Cerebellar nuclear complex (tissue), 1 donor: Measurements from ENCODE around the gene METTL22.

Source experiments
- DNase-seq, 2 experiments: peaks; one replicate each; lab custom pipeline; 2025; lab: John Stamatoyannopoulos, UW

The METTL22 gene

DNA sequence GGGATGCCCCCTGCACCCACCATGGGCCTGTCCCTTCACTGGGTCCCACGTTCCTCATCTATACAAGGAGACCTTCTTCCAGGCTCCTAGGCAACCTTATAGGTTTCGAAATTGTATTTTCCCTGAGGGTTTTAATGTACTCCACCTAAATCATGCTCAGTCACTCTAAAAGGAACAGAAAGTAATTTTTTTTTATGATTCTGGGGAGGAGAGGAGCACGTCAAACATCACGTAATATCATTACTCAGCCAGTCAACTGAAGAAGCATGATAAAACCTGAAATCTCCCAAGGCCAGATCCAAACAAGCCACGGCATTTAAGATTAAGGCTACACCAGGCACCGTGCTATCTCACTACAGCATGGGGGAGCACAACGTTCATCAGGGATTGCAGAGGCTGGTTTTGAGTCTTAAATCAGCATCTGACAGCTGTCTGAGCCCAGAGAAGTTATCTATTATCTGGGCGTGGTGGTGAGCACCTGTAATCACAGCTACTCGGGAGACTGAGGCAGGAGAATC is 27.3 kb upstream of the METTL22 start:
- DNase-seq: no peak

DNA sequence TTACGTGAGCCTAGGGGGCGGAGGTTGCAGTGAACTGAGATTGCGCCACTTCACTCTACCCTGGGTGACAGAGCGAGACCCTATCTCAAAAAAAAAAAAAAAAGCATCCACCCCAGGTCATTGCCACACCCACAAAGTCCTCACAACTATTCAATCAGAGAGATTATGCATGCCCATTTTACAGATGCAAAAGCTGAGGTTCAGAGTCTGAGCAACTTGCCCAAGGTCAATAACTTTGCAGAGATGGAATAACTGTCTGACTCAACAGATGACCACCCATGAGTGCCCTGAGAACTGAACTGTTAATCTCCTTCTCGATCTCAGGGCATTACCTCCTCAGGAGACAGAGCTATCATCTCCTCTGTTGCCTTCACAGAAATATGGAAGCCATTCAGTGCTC is 25.7 kb upstream of the METTL22 start:
- DNase-seq: no peak

DNA sequence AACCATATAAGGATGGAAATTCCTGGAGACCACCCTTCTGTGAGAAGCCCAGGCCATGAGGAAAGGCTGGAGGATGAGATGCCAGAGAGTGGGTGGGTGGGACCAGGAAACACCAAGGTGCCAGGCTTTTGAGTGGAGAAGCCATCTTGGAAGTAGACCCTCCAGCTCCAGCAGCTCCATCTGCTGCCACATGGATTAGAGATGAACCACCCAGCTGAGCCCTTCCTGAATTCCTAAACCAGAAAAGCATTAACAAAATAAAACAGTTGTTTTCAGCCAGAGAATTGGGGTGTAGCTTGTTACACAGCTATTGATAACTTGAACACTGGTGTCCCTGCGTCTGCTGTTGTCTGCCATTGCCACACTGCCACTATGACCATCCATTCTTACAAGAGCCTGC is 24.9 kb upstream of the METTL22 start:
- DNase-seq: no peak

DNA sequence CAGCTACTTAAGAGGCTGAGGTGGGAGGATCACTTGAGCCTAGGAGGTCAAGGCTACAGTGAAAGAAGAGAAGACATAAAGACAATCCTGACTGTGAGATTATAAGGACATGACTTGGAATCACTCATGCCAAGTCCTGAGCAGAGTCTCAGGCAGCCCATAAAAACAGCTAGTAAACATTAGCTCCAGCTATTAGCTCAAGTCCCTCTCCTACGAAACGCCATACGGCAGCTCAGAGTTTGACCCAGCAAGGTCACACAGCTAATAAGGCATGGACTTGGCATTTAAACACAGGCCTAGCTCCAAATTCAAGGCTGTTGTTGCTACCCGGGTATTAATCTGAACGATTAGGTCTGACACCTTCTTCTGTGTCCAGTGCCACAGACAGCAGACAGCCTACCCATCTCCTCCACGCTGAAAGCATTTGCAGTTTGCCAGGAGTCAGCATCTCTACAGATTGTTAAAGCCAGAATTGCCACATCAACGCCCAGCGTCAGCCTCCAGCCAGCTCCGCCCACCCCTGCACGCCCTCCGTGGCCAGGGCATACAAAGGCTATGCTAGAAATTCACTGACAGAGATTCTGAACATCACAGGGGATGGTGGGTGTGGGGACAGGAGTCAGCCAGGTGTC is 21.2 kb upstream of the METTL22 start:
- no peak for DNase-seq

DNA sequence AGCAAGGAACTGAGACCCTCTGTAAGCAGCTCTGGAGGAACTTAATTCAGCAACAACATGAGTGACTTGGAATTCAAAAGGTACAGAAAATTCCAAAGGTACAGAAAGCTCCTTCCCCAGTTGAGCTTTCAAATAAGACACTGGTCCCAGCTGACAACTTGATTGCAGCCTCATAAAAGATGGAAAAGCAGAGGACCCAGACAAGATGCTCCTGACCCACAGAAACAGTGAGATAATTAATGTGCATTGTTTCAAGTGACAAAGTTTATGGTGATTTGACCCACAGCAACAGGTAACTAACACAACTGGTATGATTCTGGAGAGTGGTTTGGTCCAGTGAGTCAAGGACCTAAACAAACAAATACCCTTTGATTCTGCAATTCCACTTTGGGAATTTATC is 15.9 kb upstream of the METTL22 start:
- DNase-seq: no peak

DNA sequence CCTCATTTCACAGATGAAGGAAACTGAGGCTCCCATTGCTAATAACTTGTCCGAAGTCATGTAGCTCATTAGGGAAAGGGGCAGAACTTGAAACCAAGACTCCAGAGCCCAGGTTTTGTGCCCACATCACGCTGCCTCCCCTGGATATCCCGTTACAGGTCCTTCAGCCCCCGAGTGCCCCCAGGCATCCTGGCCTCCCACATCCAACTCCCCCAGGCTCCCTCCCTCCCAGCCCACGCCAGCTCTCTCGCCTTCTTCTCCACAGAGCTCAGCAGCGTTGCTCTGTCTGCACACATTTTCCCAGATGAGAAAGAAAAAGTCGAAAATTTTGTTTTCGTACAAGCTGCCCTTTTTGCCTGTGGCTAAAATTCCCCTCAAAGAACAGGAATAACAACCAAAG is 14.3 kb upstream of the METTL22 start:
- DNase-seq: no peak

DNA sequence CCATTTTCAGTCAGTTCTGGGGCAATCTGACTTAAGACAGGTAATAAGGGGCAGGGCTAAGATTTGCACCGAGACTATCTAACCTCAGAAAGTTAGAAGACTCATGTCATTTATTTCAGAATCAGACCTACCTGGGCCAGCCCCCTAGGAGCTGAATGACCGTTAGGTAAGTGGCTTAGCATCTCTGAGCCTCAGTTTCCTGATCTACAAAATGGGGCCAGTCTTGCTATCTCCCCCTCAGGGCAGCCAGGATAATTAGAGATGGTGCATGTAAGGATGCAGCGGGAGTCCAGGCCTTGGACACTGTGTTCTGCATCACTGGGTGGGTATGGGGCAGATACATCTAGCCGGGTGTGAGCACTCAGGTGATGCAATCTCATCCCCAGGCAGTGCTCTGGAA is 10.4 kb upstream of the METTL22 start:
- DNase-seq: no peak

DNA sequence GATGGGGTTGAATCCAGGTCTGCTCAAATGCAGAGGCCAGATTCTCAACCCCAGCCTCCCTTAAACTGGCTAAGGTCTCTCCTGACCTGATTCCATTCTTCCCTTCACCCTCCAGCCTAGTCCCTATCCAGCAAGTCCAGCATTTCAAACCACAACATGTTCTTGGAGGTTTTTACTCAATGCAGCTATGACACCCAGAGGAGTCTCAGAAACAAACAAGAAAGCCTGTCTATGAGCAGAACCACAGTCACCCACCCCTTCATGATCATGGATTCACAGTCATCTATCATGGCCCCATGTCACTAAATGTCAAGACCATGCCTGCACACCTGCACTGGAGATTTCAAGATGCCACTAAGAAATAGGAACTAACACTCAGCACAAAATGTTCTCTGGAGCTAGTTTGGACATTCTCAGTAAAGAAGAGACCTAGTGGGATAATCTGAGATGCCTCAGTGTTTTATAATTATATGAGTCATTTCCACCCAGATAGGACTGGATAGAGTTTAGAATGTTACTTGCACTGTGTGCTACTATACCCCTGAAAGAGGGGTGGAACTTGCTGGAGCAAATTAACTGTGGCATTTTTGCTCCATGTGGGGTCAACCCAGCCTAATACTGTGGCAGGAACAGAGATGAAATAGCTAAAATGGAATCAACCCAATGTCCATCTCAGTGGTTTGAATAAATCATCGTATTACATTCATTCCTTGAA is 9.5 kb upstream of the METTL22 start:
- no peak for DNase-seq

DNA sequence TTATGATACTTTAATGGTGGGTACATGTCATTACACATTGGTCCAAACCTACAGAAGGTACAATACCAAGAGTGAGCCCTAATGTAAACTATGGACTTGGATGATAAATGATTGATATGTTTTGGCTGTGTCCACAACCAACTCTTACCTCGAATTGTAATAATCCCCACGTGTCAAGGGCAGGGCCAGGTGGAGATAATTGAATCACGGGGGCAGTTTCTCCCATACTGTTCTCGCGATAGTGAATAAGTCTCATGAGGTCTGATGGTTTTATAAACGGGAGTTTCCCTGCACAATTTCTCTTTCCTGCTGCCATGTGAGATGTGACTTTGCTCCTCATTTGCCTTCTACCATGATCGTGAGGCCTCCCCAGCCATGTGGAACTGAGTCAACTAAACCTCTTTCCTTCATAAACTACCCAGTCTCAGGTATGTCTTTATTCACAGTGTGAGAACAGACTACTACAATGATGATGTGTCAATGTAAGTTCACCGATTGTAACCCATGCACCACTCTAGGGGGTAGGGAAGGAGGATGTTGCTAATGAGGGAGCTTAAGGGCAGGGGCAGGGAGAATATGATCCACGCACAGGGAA is 7.0 kb upstream of the METTL22 start:
- no peak for DNase-seq

DNA sequence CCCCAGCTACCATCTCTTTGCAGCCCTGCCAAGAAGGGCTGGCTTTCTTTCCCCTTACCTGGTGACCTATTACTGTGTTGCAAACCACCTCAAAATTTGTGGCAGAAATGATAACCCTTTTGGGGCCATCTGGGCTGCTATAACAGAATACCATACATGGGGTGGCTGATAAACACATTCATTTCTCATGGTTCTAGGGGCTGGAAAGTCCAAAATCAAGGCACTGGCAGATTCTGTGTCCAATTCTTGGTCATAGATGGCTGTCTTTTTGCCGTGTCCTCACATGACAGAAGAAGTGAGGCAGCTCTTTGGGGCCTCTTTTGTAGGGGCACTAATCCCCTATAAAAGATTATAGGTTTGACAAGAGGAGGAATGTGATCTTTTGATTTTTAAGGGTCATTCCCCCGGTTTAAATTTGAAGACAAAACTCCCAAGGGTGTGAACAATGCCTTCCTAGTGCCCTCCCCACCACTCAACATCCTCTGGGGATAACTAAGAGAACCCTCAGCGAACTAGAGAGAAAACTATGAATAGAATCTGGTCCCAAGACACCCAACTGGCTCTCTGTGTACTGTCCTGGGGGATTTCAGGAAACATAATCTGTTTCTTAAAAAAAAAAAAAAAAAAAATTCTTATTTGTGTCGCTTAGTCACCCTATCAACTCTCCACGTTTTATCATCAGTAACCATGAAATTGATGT is 1.7 kb upstream of the METTL22 start:
- DNase-seq: no peak

DNA sequence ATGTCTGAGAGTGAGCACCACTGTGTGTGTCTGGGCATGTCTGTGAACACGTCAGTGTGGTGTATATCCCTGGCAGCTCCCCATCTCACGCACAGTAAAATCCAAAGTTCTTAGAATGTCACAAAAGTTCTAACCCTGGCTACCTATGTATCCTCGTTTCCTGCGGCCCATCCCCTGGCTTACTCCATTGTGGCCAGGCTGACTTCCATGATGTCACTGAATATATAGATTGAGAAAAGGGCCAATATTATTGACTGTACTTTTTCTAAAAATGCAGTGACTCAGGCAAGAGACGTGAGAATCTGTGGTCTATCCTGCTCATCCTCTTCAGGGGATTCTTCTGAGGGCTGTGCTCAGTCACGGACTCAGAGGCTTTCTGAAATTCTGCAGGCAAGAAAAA is 963 bp upstream of the METTL22 start:
- DNase-seq: no peak

DNA sequence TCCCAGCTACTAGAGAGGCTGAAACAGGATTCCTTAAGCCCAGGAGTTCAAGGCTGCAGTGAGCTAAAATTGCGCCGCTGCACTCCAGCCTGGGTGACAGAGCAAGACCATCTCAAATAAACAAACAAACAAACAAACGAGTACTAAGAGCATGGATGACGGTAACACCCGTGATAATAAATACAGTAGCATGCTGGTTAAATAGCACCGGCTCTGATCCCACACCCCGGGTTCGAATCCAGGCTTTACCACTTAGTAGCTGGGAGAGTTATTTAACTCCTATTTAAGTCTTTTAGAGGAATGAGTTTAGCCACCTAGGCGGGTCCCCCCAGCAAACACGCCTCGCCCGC is 301 bp upstream of the METTL22 start:
- DNase-seq: no peak

DNA sequence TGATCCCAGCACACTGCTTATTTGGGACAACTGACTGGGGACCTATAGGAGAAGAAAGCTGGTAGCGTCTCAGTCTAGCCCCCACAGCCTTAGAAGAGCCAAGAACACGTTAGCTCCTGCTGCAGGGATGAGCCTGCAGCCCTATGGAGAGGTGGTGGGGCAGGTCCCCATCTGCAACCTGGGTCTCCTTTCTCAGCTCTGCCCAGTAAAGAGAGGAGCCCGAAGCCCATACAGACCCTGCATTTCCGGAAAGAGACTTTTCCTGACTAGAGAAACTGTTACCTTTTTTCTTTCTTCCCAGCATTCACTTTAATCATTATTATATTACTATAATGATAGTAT is 788 bp downstream of the METTL22 start:
- no peak for DNase-seq

DNA sequence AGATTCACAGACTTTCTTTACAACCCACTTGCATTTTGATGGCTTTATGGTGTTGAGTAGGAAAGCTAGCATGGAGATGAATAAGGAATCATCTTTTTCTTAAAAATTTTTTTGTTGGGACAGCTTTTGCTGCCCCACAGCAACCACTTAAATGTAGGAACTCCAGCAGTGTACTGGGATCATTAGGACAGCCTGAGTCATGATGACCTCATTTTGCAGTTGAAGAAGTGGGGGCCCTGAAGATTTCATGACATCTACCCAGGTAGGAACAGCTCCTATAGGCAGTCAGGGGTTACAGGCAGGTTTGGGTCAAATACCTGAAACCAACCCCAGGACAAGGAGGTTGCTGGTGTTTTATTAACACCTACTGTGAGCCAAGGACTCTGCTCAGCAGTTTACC is 2.1 kb downstream of the METTL22 start:
- no peak for DNase-seq

DNA sequence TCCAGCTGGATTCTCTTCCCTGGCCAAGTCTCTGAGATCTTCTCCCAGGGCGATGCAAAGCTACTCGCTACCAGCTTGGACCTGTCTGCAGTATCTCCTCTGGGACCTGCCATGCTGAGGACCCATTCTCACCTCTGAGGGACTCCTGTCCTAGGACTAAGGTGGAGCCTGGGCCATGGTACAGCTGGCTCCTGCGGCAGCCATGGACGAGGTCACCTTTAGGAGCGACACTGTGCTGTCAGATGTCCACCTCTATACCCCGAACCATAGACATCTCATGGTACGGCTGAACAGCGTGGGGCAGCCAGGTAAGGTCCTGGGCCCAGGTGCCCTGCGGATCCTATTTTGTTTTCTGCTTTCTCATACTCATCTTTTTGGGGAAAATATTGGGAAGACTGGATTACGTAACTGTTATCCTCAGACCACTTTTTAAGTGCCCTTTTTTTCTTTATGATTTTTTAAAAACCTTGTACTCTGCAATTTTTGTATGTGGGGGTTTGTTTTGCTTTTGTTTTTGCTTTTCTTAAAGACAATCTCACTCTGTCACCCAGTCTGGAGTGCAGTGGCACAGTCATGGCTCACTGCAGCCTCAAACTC is 4.1 kb downstream of the METTL22 start:
- DNase-seq: no peak

DNA sequence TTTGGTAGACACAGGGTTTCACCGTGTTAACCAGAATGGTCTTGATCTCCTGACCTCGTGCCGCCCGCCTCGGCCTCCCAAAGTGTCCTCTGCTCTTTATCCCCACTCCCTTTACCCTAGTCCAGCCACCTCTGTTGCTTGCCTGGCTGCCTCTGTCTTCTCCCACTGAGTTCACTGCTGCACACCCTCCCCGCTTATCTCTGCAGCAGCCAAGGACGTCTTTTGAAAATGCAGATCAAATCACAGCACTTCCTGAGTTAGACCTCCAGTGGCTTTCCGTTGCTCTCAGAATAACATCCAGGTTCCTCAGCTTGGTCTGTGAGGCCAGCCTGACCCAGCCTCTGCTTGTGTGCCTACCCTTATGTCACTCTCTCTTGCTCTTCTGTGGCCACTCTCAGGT is 5.4 kb downstream of the METTL22 start:
- DNase-seq: no peak

DNA sequence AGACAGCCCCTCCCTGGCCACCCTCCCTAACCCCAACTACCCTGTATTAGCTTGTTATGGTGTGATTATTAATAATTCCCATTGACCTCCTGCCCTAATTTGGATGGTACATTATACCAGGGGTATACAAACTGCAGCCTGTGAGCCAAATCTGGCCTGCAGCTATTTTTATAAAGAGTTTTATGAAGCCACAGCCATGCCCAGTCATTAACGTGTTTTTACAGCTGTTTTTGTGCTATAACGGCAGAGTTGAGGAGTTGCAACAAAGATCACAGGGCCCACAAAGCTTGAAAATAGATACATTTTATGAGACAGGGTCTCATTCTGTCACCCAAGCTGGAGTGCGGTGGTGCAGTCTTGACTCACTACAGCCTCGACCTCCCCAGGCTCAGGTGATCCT is 6.0 kb downstream of the METTL22 start:
- no peak for DNase-seq

DNA sequence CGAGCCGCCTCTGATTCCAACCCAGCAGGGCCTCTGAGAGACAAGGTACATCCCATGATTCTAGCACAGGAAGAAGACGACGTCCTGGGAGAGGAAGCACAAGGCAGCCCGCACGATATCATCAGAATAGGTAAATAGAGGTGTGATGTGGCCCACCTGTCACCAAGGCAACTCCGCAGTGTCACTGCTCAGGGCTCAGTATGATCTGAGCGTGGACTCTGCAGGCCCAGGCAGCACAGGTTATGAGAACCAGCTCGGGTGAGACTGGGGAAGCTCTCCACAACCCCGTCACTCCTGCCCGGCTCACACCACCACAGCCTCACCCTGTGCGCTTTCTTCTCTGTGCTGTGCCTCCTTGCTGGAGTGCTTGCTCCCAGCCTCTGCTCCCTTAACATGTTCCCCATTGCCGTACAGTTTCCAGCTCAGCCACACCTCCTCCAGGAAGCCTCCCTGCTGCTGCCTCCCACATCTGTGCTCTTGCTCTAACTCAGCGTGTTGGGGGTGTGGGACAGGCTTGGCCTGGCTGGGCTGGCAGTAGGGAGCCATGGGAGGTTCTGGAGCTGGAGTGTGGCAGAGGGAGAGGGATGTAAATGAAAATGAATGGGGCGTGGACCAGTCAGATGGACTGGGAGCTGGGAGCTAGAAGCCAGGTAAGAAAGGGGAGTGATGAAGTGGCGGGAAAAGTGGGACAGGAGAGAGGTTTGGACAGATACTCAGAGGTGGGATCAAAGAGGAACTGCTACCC is 7.7 kb downstream of the METTL22 start:
- DNase-seq: no peak

DNA sequence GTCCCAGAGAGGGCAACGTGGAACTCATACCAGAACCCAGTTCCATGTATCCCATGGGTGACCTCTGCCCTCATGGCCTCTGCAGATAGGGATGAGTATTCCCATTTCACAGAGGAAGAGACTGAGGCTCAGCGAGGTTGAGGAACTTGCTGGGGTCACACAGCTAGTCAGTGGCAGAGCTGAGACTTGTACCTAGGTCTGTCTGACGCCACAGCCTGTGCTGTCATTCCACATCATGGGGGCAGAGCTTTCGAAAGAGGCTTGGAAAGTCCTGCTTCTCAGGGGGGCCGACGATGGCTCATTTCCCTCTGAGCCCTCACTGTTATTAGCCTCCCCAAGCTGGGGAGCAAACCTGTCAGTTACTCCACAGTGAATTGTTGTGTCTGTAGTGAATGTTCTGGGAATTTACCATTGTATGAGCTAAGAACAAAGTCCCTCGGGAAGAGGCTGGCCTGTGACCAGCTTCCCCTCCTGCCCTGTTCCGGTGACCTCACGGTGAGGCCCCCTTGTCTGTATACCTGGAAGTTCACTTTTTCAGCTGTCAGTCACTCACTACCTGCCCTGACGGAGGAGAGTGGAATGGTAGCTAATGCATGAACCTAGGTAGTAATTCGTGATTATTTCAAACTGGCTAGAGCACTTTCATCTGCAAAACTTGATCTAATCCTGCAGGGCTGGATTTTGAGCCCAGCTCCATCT is 8.9 kb downstream of the METTL22 start:
- no peak for DNase-seq

DNA sequence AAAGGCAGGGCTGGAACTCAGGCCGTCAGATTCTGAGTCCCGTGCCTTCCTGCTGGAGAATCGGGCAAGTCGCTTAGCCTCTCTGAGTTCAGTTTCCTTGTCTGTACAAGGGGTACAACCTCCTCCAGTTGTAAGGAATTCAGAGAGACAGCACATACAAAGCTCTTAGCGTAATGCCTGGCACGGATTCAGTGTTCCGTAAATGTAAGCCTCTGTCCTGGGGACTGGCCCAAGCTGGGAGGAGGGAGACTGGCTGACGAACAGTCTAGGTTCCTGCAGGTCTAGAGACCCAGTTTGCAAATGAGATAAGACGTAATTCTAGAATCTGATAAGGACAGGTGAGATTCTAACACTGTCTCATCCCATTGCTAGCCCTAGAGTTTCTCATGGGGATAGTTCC is 9.9 kb downstream of the METTL22 start:
- no peak for DNase-seq

DNA sequence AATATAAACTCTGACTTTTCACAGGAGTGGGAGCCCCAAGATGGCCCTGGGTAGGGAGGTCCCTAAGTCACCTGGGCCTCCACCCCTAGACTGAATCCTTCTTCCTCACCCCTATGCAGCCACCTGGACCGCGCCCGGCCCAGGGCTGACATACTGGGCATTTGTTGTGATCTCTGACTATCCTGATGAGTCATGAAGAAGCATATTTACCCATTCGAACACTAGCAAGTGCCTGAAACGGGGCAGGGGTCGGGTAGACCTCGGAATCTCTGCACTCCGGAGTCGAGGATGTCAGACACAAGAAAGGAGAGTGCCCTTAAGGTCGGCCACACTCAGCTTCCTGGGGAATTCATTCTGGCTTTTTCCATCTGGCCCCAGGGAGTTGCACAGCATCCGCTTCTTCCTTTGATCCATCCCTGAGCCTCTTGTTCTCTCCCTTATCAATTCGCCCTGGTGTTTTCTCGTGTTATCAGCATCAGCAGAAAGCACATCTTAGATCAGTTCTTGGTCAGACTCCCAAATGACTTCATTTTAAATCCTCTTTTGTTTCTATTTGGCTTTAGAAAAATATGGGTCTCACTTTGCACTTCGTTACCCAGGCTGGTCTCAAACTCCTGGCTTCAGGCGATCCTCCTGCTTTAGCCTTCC is 10.4 kb downstream of the METTL22 start:
- DNase-seq: no peak
